K562 (cell line): Measurements from ENCODE around the gene GAMT. TPM values are rescaled to one million over a fixed set of nuclear protein-coding genes. Genes with fewer than 3 reads are reported as not detected.

Experiments
- BRD9 ChIP-seq: fragments of 450-650 bp; IDR thresholded peaks from 2 replicates; pipeline ENCODE4 v1.6.1; 2018; ENCODE audit warnings: low read depth; ENCODE audit not compliant: partially characterized antibody
- CBX2 ChIP-seq: fragments of 200-600 bp; sonication (generic); IDR thresholded peaks from one replicate; pipeline ENCODE4 v1.6.1; 2012; ENCODE audit warnings: mild to moderate bottlenecking, low read length, inconsistent platforms; ENCODE audit not compliant: insufficient read depth, poor library complexity, severe bottlenecking
- CREM ChIP-seq: IDR thresholded peaks from 2 replicates; pipeline ENCODE4 v1.6.1; 2014; ENCODE audit warnings: antibody characterized with exemption, low read depth
- E2F6 ChIP-seq, 2 experiments: IDR thresholded peaks; 2 replicates each; pipeline ENCODE4 v1.6.1; 2011; ENCODE audit warnings: borderline replicate concordance in 1 of 2, control low read depth in 1 of 2, low read depth in 1 of 2, low read length in 1 of 2, mild to moderate bottlenecking in 1 of 2, mixed read lengths in 1 of 2, moderate library complexity in 1 of 2; ENCODE audit not compliant: insufficient read depth in 1 of 2, insufficient read length in 1 of 2, poor library complexity in 1 of 2, severe bottlenecking in 1 of 2; ENCODE audit errors: extremely low read depth in 1 of 2
- FOXM1 ChIP-seq, 2 experiments: fragments of 450-650 bp in 1 of 2; sonication (generic) in 1 of 2; formaldehyde crosslinking in 1 of 2; IDR thresholded peaks; 2 replicates each; pipeline versions ENCODE4 v1.6.1 to v1.9.0; 2017 to 2022; ENCODE audit warnings: low read depth in 2 of 2, mild to moderate bottlenecking in 2 of 2, missing genetic modification reagents in 1 of 2, moderate library complexity in 1 of 2
- HMG20A ChIP-seq: fragments of 450-650 bp; formaldehyde crosslinking; conservative IDR thresholded peaks from 2 replicates; pipeline ENCODE4 v1.4.0; 2020; ENCODE audit warnings: mild to moderate bottlenecking, mixed read lengths
- HNRNPLL ChIP-seq: fragments of 200-400 bp; formaldehyde crosslinking; IDR thresholded peaks from 2 replicates; pipeline ENCODE4 v1.6.1; 2017; ENCODE audit warnings: low read length, low read depth, mild to moderate bottlenecking; ENCODE audit not compliant: poor library complexity, severe bottlenecking
- JUN ChIP-seq, 2 experiments: sonication (generic) in 1 of 2; formaldehyde crosslinking in 1 of 2; IDR thresholded peaks; 2 replicates each; pipeline versions ENCODE4 v1.6.1 to v1.8.0; 2012 to 2022; ENCODE audit warnings: borderline replicate concordance in 2 of 2, mild to moderate bottlenecking in 2 of 2, improper control_type of control experiment in 1 of 2, low read depth in 1 of 2, low read length in 1 of 2, missing genetic modification reagents in 1 of 2
- MCM2 ChIP-seq: fragments of 450-650 bp; IDR thresholded peaks from 2 replicates; pipeline ENCODE4 v1.6.1; 2017; ENCODE audit warnings: low read depth, mild to moderate bottlenecking
- PRDM10 ChIP-seq: fragments of 450-650 bp; IDR thresholded peaks from 2 replicates; pipeline ENCODE4 v1.6.1; 2018; ENCODE audit not compliant: partially characterized antibody
- RAD21 ChIP-seq, 2 experiments: fragments of 250-450 bp in 1 of 2; fragments of 450-650 bp in 1 of 2; sonication (Bioruptor Pico) in 1 of 2; formaldehyde crosslinking in 1 of 2; IDR thresholded peaks in 1 of 2; conservative IDR thresholded peaks in 1 of 2; 2 replicates each; pipeline versions ENCODE4 v1.4.0 to v1.8.0; 2020 to 2022; ENCODE audit warnings: mild to moderate bottlenecking in 2 of 2, moderate library complexity in 1 of 2
- SIRT6 ChIP-seq: IDR thresholded peaks from one replicate; pipeline ENCODE4 v1.6.1; 2012; ENCODE audit warnings: low read depth, mild to moderate bottlenecking, control low read depth, inconsistent platforms, low read length, moderate library complexity
- THAP12 ChIP-seq: fragments of 250-450 bp; sonication (Bioruptor Pico); IDR thresholded peaks from 2 replicates; pipeline ENCODE4 v1.9.0; 2021; ENCODE audit warnings: mild to moderate bottlenecking, inconsistent platforms
- TRIM28 ChIP-seq: fragments of 450-650 bp; IDR thresholded peaks from 2 replicates; pipeline ENCODE4 v1.6.1; 2017
- ZNF133 ChIP-seq: fragments of 250-450 bp; sonication (Bioruptor Pico); IDR thresholded peaks from 2 replicates; pipeline ENCODE4 v1.4.0; 2020; ENCODE audit warnings: mild to moderate bottlenecking
- ZNF41 ChIP-seq: fragments of 250-450 bp; sonication (Bioruptor Pico); conservative IDR thresholded peaks from 2 replicates; pipeline ENCODE4 v1.4.0; 2020; ENCODE audit warnings: mild to moderate bottlenecking
- ZNF57 ChIP-seq: fragments of 450-650 bp; formaldehyde crosslinking; IDR thresholded peaks from 2 replicates; pipeline ENCODE4 v1.4.0; 2020; ENCODE audit warnings: mild to moderate bottlenecking, moderate library complexity
- ZNF584 ChIP-seq: fragments of 200-800 bp; sonication (Bioruptor generic); IDR thresholded peaks from 2 replicates; pipeline ENCODE4 v1.6.1; 2016; ENCODE audit warnings: low read depth, mild to moderate bottlenecking, missing genetic modification characterization, missing compliant biosample characterization
- polyA plus RNA-seq, 8 experiments: library from polyadenylated mRNA; depleted of rRNA in 4 of 8; stranded (reverse) in 5 of 8; unstranded in 3 of 8; fragments of >200 nt; fragmentation: Nextera tagmentation in 2 of 8; fragmentation: Illumina TruSeq in 1 of 8; extraction: Ambion mirVana in 2 of 8; extraction: Trizol in 1 of 8; gene quantifications; 2 replicates each; pipeline versions ENCODE4 v1.2.1 to v1.2.3, GENCODE V29; 2011 to 2014; ENCODE audit warnings: inconsistent platforms in 1 of 8, missing spikeins in 1 of 8
- total RNA-seq, 7 experiments: library from RNA; depleted of rRNA in 6 of 7; stranded (reverse); fragments of >200 nt in 6 of 7; fragmentation: Illumina TruSeq in 2 of 7; extraction: Trizol in 2 of 7; gene quantifications; 2 replicates each; pipeline versions ENCODE4 v1.2.1 to v1.2.3, GENCODE V29; 2011 to 2021; ENCODE audit warnings: low replicate concordance in 1 of 7

The GAMT gene
- total and polyA plus RNA-seq, 9 of the 15 experiments (the other 6 are each of a cell fraction or from before 2014, with no cell fraction given): 1.3 to 35.3 (median 27.2) TPM

GRCh38 chr19:1383312-1384084 is 17.8 kb downstream of the GAMT start, which contains the start of gene NDUFS7 (continued):
- TF ChIP-seq MCM2 (no peak), RAD21 (CRISPR knock-in tag; conservative IDR thresholded peaks at IDR 0.05 in 1 of 2, IDR thresholded peaks at IDR 0.05 in 1 of 2) (peak; percentile 35; a peak in 2 of 4 replicates), CREM (peak; percentile 93), TRIM28 (peak; percentile 93), HNRNPLL (peak; percentile 47), PRDM10 (peak; percentile 46), HMG20A (CRISPR knock-in tag) (no peak), THAP12 (CRISPR knock-in tag) (0 out of 2 replicates have a peak, but pooled peaks have one; percentile 31), E2F6 (IDR thresholded peaks at IDR 0.05; ENCODE audit: borderline replicate concordance in 1 of 2, extremely low read depth in 1 of 2, insufficient read depth in 1 of 2, insufficient read length in 1 of 2, low read depth in 1 of 2, low read length in 1 of 2, poor library complexity in 1 of 2, severe bottlenecking in 1 of 2) (peak; percentile 69 to 79), ZNF41 (CRISPR knock-in tag) (no peak; the same call in none of the 2 replicates), BRD9 (peak; percentile 87), ZNF133 (CRISPR knock-in tag) (no peak), SIRT6 (no peak), FOXM1 (IDR thresholded peaks at IDR 0.05; ENCODE audit: low read depth) (peak; percentile 43), FOXM1 (CRISPR knock-in tag; IDR thresholded peaks at IDR 0.05; ENCODE audit: low read depth) (no peak), ZNF57 (CRISPR knock-in tag) (no peak), CBX2 (no peak), ZNF584 (CRISPR knock-in tag) (no peak), JUN (IDR thresholded peaks at IDR 0.05; ENCODE audit: borderline replicate concordance, low read depth, low read length) (no peak; the same call in 1 of the 2 replicates), JUN (CRISPR knock-in tag; IDR thresholded peaks at IDR 0.05; ENCODE audit: borderline replicate concordance) (peak; percentile 75; the same call in 1 of the 2 replicates)
